HEK293T (cell line): ENCODE measurements around the gene WDR45B.

ENCODE experiments used
- ARNT ChIP-seq: fragments of 450-650 bp; IDR thresholded peaks from 2 replicates; pipeline ENCODE4 v1.6.1; 2017; ENCODE audit warnings: mild to moderate bottlenecking
- BHLHE40 ChIP-seq: fragments of 450-650 bp; IDR thresholded peaks from 2 replicates; pipeline ENCODE4 v1.6.1; 2016; ENCODE audit warnings: mild to moderate bottlenecking, moderate library complexity, borderline replicate concordance
- ELF4 ChIP-seq: fragments of 450-650 bp; IDR thresholded peaks from 2 replicates; pipeline ENCODE4 v1.6.1; 2017; ENCODE audit warnings: antibody characterized with exemption
- FOXA1 ChIP-seq: fragments of 450-650 bp; IDR thresholded peaks from 2 replicates; pipeline ENCODE4 v1.6.1; 2016; ENCODE audit warnings: mild to moderate bottlenecking
- FOXK2 ChIP-seq: fragments of 450-650 bp; IDR thresholded peaks from 2 replicates; pipeline ENCODE4 v1.6.1; 2016; ENCODE audit warnings: mild to moderate bottlenecking
- HDGF ChIP-seq: fragments of 450-650 bp; IDR thresholded peaks from 2 replicates; pipeline ENCODE4 v1.6.1; 2017; ENCODE audit warnings: antibody characterized with exemption, borderline replicate concordance
- L3MBTL2 ChIP-seq: fragments of 450-650 bp; conservative IDR thresholded peaks from 2 replicates; pipeline ENCODE4 v1.6.1; 2016; ENCODE audit warnings: mild to moderate bottlenecking
- LEF1 ChIP-seq: fragments of 450-650 bp; IDR thresholded peaks from 2 replicates; pipeline ENCODE4 v1.6.1; 2017; ENCODE audit warnings: mild to moderate bottlenecking, borderline replicate concordance
- NFRKB ChIP-seq: fragments of 450-650 bp; IDR thresholded peaks from 2 replicates; pipeline ENCODE4 v1.6.1; 2016; ENCODE audit warnings: mild to moderate bottlenecking, moderate library complexity
- SP1 ChIP-seq: fragments of 450-650 bp; IDR thresholded peaks from 2 replicates; pipeline ENCODE4 v1.6.1; 2017
- SUZ12 ChIP-seq: fragments of 450-650 bp; IDR thresholded peaks from 2 replicates; pipeline ENCODE4 v1.6.1; 2016; ENCODE audit warnings: mild to moderate bottlenecking
- TARDBP ChIP-seq: fragments of 450-650 bp; IDR thresholded peaks from 2 replicates; pipeline ENCODE4 v1.6.1; 2016

DNA sequence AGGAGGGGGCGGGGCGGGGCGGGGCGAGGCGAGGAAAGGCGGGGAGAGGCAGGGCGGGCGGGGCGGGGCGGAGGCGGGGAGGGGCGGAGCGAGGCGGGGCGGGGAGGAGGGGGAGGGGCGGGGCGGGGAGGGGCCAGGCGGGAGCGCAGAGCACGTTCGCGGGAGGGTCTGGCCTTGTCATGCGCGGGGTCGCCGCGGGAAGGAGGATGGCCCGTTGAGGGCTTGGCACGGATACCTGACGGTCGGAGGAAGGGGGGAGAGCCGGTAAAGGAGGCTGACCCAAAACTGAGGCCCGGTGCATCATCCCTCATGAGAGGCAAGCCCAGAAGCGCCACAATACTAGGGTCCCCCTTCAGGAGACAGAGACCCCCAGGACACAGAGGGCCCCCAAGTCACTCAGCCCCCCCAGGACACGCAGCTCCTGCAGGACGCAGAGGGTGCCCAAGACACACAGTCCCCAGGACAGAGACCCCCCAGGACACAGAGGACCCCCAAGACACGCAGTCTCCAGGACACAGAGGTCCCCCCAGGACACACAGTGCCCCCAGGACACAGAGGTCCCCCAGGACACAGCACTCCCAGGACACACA is 593 bp upstream of the WDR45B start:
- TF ChIP-seq L3MBTL2 (no peak), TARDBP (no peak), FOXA1 (no peak), ELF4 (no peak), FOXK2 (no peak), SP1 (no peak), HDGF (no peak), LEF1 (no peak), BHLHE40 (no peak), NFRKB (no peak), ARNT (no peak), SUZ12 (no peak)
